ENCODE data around the gene NETO2.

Gene NETO2

GRCh38 chr16:47043970-47044684, 99.6 kb downstream of the NETO2 start:
- DNase-seq, result no peak

GRCh38 chr16:47043200-47043599, 100.5 kb downstream of the NETO2 start:
- no peak for DNase-seq

GRCh38 chr16:47037746-47038458, 105.8 kb downstream of the NETO2 start:
- DNase-seq, result peak; percentile 55 to 90 (median 80)

- DNase-seq, result no peak
Measured at GRCh38 chr16:47037396-47037745, 106.4 kb downstream of the NETO2 start.

GRCh38 chr16:47036201-47036600, 107.5 kb downstream of the NETO2 start:
- no peak for DNase-seq

GRCh38 chr16:47035436-47035835, 108.3 kb downstream of the NETO2 start:
- no peak for DNase-seq

- DNase-seq, result no peak
Measured at GRCh38 chr16:47034455-47034854, 109.3 kb downstream of the NETO2 start.

GRCh38 chr16:47033176-47033575, 110.6 kb downstream of the NETO2 start:
- DNase-seq, result no peak

GRCh38 chr16:47029724-47030123, 114.0 kb downstream of the NETO2 start:
- DNase-seq, result no peak

GRCh38 chr16:47028767-47029377, 114.9 kb downstream of the NETO2 start:
- DNase-seq, result no peak

All from stimulated activated naive CD4-positive, alpha-beta T cell (primary cell).